A673 (cell line): Measurements from ENCODE around the gene KCNK18.

ENCODE experiments used
- CTCF ChIP-seq: fragments of 300-800, 200-600 bp; sonication (generic); conservative IDR thresholded peaks from 2 replicates; pipeline ENCODE4 v1.5.1; 2017; ENCODE audit warnings: low read depth, mild to moderate bottlenecking, antibody characterized with exemption, low read length, moderate library complexity, mixed read lengths
- EZH2 ChIP-seq: fragments of 200-600 bp; sonication (generic); IDR thresholded peaks from 2 replicates; pipeline ENCODE4 v1.6.1; 2017; ENCODE audit warnings: borderline replicate concordance, low read depth, mild to moderate bottlenecking, mixed read lengths, antibody characterized with exemption, low read length; ENCODE audit not compliant: poor library complexity, severe bottlenecking

- TF ChIP-seq CTCF (no peak), EZH2 (no peak)
These were observed 13.0 kb upstream of the KCNK18 start for GRCh38 chr10:117184296-117184695.
